GM19099 (cell line): ENCODE data around the gene CSF1R.

Experiments used
- POLR2A ChIP-seq: IDR thresholded peaks from 3 replicates; pipeline ENCODE4 v1.6.1; 2011; ENCODE audit warnings: low read depth; ENCODE audit not compliant: insufficient read length; ENCODE audit errors: extremely low read depth

Gene CSF1R

DNA sequence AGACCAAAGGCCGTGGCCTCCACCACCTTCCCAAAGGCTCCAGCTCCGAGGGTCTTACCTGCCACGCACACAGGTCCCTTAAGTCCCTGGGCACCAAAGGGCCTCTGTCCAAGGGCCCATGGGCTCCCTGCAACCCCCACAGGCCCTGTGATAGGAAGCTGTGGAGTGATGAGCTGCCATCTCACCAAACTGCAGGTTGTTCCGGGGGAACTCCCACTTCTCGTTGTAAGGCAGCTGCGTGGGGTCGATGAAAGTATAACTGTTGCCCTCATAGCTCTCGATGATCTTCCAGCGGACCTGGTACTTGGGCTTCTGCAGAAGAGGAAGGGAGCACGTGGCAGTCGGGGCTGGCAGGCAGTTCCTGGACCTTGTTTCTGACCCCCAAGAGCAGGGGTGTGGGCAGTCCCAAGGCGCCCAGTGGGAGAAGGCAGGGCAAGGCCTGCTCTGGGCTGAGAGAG, 24.8 kb downstream of the CSF1R start:
- TF ChIP-seq POLR2A: no peak

DNA sequence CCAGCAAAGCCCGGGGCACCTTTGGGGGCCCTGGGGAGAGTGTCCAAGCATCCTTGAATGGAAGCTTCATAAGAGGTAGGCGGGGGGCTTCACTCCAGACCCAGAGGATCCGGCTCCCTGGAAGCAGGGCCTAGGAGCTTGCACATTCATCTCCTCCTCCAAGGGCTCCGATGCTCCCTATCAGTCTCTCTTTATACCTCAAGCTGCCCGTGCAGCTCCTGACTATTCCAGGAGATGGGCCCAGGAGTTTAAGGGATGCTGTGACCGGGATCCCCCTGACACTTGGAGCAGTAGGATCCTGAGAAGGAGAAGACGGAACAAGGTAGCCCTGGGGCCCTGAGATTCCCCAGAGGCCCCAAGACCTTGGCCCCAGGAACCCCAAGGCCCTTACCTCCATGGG, 25.9 kb downstream of the CSF1R start:
- TF ChIP-seq POLR2A: no peak

DNA sequence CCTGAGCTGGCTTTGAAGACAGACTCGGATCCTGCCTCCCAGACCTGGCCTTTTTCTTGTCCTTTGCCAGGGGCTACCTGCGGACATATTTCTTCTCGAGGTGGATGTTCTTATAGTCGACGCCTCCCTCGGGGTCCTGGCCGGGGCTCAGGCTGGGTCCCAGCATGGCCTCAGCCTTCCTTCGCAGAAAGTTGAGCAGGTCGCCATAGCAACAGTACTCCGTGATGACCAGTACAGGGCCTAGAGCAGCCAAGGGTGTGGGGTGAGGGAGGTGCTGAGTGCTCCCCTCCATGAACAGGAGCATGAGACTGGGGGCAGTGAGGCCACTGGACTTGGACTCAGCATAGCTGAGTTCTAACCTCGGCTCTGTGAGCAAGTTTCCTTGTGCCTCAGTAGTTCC, 26.7 kb downstream of the CSF1R start:
- no peak for TF ChIP-seq POLR2A

DNA sequence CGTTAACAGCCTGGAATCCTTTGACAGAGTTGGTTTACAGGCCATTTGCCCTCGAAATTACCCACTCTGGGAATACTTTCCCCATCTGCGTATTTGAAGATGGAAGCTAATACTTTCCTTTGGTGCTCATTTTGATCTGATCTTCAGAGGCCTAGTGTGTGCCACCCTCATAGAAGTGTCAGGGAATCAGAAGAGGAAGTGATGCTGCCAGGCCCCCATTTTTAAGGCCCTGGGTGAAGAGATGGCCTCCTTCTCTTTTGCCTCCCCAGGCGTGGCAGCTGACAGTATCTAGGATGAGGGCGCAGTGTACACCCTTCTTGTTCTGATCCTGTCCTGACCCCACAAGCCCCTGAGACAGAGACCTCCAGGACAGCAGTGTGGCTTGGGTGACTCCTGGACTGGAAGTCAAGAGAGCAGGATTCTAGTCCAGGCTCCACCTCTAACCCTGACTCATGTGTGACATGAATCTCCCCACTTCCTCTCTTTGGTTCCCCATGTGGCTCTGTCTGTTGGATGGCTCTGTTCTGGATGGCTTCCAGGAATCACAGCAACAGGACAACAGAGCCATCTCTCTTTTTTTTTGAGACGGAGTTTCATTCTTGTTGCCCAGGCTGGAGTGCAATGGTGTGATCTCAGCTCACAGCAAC, 27.8 kb downstream of the CSF1R start:
- TF ChIP-seq POLR2A: no peak

DNA sequence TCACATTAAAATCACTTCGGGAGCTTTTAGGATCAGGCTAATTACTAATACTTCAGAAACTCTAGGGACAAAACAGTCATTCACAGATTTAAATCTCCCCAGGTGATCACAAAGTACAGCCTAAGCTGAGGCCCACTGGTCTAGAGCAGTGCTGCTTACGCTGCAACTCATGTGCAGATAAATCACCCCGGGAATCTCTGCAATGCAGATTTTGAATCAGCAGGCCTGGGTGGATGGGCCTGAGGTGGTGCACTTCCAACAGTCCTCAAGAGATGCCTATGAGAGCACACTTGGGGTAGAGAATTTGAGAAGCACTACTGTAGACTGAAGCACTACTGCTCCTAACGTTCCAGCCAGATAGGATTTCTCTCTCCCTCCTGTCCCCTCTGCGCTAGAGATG, 28.4 kb downstream of the CSF1R start:
- no peak for TF ChIP-seq POLR2A

DNA sequence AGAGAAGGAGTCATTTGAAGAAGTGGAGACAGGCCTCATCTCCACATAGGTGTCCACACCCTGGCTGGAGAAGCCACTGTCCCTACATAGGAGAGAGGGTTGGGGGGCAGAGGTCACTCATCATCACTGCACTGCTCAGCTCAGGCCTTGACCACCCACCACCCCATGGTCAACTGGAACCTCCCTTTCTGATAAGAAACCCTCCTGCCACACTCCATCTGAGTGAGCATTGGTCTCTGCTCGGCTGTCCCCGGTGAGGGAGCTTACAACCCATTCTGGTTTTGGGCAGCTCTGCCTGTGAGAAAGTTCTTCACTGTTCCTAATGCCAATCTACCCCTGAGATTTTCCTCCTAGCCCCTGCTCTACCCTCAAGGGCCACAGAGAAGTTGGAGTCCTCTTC, 28.8 kb downstream of the CSF1R start:
- no peak for TF ChIP-seq POLR2A

DNA sequence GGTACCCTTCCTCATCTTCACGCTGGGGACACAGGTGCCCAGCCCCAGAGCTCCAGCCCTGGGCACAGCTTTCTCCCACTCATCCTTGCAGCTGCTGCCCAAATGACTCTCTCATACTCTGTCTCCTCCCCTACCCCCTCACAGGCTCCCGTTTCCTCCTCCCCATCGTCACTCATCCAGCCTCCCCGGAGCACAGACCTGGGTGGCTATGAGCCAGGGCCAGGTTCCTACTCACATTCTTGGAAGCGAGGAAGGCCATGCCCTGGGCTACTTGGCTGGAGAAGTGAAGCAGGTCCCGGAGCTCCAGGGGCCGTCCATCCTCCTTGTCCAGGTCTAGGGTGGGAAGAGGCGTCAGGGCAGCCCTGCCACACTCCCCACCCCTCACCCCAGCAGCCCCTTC, 29.3 kb downstream of the CSF1R start:
- TF ChIP-seq POLR2A: no peak

DNA sequence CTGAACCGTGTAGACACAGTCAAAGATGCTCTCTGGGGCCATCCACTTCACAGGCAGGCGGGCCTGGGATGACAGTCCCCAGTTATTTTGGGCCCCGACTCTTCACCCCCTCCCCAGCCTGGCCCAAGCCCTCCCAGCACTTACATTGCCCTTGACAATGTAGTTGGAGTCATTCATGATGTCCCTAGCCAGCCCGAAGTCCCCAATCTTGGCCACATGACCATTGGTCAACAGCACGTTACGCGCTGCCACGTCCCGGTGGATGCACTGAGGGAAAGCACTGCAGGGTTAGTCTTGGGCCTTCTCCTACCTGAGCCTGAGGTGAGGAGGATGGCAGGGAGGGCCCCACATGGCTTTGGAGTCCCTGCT, 30.3 kb downstream of the CSF1R start:
- TF ChIP-seq POLR2A: no peak

DNA sequence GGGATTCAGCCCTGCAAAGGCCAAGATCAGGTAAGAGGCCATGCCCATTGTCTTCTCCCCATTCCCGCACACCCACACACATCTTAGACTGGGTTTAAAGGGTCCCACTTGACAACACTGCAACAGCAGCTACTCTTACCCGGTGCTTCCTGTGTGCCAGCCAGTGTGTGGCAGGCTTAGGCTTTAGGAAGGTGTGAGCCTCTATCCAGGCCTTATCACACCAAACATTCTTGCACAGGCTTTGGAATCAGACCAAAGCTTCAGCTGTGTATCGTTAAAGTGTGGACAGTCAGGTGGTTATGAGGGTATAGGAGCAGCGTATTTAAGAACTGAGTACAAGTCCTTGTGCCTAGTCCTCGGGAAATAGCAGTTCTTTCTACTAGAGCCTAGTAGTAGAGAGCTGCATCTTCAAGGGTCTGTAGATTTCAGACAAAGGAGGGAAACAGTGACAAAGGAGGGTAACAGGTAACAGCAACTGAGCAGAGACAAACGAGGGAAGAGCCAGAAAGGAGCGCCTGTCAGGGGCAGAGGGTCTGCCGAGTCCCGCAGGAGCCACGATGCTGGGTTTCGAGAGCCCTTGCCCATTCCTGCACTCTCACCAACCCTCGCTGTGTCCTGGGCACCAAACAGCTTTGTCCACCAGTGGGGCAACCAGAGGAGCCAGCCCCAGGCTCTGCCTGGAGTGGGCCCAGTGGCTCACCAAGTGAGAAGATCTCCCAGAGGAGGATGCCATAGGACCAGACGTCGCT, 30.9 kb downstream of the CSF1R start:
- no peak for TF ChIP-seq POLR2A

DNA sequence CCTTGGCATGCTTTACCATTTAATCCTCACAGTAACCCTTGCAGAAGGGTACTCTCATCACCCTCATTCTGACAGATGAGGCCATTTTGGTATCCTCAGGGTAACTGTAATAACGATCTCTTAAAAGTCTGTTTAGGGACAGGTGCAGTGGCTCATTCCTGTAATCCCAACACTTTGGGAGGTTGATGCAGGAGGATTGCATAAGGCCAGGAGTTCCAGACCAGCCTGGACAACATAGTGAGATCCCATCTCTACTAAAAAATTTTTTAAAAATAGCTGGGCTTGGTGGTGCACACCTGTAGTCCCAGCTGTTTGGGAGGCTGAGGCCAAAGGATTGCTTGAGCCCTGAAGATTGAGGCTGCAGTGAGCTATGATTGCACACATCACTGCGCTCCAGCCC, 31.8 kb downstream of the CSF1R start:
- TF ChIP-seq POLR2A: no peak

DNA sequence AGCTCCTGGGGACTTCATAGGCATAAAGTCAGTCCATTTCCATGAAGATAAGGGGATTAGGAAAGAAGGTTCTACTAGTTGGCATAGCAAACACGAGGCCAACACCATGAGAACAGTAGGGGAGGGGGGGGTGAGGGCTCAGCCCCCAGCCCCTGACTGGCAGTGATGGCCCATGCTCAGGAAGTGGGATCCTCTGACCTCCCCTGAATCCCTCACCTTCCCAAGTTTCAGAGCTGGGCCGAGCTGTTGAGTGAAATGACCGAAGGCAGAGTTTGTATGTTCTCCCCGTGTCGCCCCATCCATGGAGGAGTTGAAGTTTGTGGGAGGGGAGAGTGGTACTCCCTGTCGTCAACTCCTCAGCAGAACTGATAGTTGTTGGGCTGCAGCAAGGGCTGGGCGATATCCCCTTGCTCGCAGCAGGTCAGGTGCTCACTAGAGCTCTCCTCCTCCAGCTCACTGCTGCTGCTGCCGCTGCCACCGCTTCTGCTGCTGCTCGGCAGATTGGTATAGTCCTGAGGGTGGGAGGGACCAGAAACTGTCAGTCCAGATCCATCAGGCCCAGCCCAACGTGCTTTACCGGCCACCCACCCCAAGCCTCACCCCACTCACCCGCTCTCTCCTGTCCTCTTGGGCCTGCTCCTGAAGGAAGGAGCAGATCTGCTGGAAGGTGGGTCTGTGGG, 32.5 kb downstream of the CSF1R start:
- TF ChIP-seq POLR2A: no peak

DNA sequence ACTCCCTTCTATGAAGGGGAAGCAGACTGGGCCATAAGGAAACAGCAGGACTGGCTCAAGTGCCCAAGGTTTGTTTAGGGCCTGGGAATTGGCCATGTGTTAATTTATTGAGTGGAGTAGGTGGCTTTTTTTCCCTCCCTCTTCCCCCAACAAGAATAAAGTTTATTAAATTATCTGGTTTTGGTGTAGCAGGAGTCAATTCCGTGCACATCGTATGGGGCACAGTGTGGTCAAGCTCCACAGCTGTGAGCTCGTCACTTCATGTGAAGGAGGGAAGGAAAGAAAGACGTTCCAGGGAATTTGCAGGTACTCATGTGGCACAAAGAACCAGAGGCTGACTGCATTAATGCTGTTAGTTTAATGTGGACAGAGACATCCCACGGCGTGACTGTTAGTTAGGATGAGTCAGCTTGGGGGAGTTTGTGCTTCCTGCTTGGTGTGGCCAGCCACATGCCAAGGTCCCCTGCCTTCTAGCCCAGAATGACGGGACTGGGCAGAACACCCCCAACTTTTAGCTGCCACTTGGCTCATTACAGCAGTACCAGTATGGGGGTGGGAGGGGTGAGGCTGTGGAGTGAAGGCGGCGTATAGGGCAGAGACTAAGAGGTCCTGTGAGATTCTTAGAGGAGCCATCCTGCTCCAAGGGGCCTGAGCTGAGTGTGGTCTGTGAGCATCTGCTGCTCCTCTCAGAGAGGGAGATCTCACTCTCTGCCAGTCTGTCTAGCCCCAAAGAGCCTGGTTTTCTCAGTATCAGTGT, 33.2 kb downstream of the CSF1R start:
- TF ChIP-seq POLR2A: no peak

DNA sequence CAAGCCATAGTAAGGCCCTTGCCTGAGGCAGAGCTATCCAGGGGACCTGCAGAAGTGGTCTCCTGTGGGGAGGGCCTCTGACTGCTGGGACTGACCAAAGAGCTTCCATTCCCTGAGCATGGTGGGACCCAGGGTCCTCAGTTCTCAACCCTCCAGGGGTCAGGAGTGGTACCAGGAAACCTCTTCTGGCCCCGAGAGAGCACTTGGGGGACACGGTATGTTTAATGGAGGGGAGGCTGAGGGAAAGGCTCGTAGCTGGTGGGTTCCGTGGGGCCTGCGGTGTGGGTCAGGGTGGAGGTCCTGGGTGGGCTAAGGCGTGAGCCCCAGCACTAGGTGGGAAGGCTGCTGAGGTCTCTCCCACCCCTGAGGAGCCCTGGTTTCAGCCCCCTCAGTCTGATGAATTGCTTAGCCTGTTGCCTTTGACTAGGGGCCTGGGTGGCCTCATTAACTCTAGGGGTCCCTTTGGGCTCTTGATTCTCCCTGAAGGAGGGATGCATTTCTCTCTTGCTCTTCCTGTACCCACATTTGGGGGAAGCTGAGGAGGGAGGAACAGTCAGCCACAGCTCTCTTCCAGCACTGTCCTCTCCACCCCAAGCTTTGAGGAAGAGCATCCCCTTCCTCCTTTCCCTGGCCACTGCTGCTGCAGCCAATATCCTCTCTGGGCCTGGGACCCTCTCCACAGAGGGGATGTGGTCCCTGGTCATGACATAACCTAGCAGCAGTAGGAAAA, 34.0 kb downstream of the CSF1R start:
- TF ChIP-seq POLR2A: no peak

DNA sequence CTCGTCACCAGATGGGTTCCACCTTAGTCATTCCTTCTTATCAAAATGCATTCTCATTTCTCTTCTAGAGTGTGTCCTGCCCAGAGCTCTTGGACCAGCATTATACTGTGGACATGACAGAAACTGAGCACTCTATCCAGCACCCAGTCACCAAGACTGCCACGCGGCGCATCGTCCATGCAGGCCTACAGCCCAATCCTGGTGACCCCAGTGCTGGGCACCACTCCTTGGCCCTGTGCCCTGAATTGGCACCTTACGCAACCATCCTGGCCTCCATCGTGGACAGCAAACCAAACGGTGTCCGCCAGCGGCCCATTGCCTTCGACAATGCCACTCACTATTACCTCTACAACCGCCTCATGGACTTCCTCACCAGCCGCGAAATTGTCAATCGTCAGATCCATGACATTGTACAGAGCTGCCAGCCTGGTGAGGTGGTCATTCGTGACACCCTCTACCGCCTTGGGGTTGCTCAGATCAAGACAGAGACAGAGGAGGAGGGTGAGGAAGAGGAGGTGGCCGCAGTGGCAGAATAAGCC, 34.6 kb downstream of the CSF1R start:
- no peak for TF ChIP-seq POLR2A
